Measurements from ENCODE around the gene CPNE5.

CPNE5 gene

GRCh38 chr6:36765594-36766398 lies 73.4 kb downstream of the CPNE5 start:
- Histone ChIP-seq H3K4me2 (ENCODE audit: low read depth, low read length) (peak overlapping the region; percentile 35; the same call in 1 of the 2 replicates), H3K9me3 (replicated peaks; ENCODE audit: insufficient read depth, low read length) (no peaks in the 10 kb centered on the region), H3K4me1 (ENCODE audit: low read length) (peaks cover 9% of the 10 kb centered on the region), H3K9ac (ENCODE audit: low read length) (no peak overlapping the region), H3K4me3 (ENCODE audit: low read length) (no peak overlapping the region), H4K20me1 (ENCODE audit: insufficient read depth, low read length) (no peaks in the 10 kb centered on the region), H2AFZ (ENCODE audit: low read length) (0 out of 2 replicates have a peak overlapping the region, but pooled peaks have one; percentile 0), H3K27me3 (replicated peaks; ENCODE audit: insufficient read depth, low read length) (no peaks in the 10 kb centered on the region), H3K9me2 (replicated peaks; ENCODE audit: insufficient read depth, low read length) (no peaks in the 10 kb centered on the region), H3F3A (ENCODE audit: insufficient read depth, low read length) (no peaks in the 10 kb centered on the region), H3K27ac (ENCODE audit: low read length) (no peak overlapping the region), H3K36me3 (replicated peaks; ENCODE audit: insufficient read depth, low read length) (no peaks in the 10 kb centered on the region), H3K79me2 (ENCODE audit: low read length) (no peaks in the 10 kb centered on the region)
- peak; percentile 70 for DNase-seq
- TF ChIP-seq CTCF (IDR thresholded peaks at IDR 0.05; ENCODE audit: low read length) (peak; percentile 84), EZH2phosphoT487 (IDR thresholded peaks at IDR 0.05; ENCODE audit: low read length) (no peak)

GRCh38 chr6:36765190-36765589 lies 74.1 kb downstream of the CPNE5 start:
- no peak overlapping the region for H3K4me2 ChIP-seq (ENCODE audit: low read depth, low read length)
- no peaks in the 10 kb centered on the region for H3K9me2 ChIP-seq (replicated peaks; ENCODE audit: insufficient read depth, low read length)
- no peaks in the 10 kb centered on the region for H3K9me3 ChIP-seq (replicated peaks; ENCODE audit: insufficient read depth, low read length)
- H3F3A ChIP-seq (ENCODE audit: insufficient read depth, low read length) = no peaks in the 10 kb centered on the region
- no peaks in the 10 kb centered on the region for H3K36me3 ChIP-seq (replicated peaks; ENCODE audit: insufficient read depth, low read length)
- DNase-seq = no peak
- H3K9ac ChIP-seq (ENCODE audit: low read length) = no peak overlapping the region
- H3K27me3 ChIP-seq (replicated peaks; ENCODE audit: insufficient read depth, low read length) = no peaks in the 10 kb centered on the region
- H3K79me2 ChIP-seq (ENCODE audit: low read length) = no peaks in the 10 kb centered on the region
- H4K20me1 ChIP-seq (ENCODE audit: insufficient read depth, low read length) = no peaks in the 10 kb centered on the region
- no peak overlapping the region for H2AFZ ChIP-seq (ENCODE audit: low read length)
- H3K4me3 ChIP-seq (ENCODE audit: low read length) = no peak overlapping the region
- TF ChIP-seq CTCF (IDR thresholded peaks at IDR 0.05; ENCODE audit: low read length) (no peak), EZH2phosphoT487 (IDR thresholded peaks at IDR 0.05; ENCODE audit: low read length) (no peak), EZH2 (optimal IDR thresholded peaks at IDR 0.05; ENCODE audit: low read depth, low read length) (no peak)
- no peak overlapping the region for H3K27ac ChIP-seq (ENCODE audit: low read length)
- H3K4me1 ChIP-seq (ENCODE audit: low read length) = peaks cover 9% of the 10 kb centered on the region

- Histone ChIP-seq H3K36me3 (replicated peaks; ENCODE audit: insufficient read depth, low read length) (no peaks in the 10 kb centered on the region), H3K27ac (ENCODE audit: low read length) (no peak overlapping the region), H4K20me1 (ENCODE audit: insufficient read depth, low read length) (no peaks in the 10 kb centered on the region), H3K79me2 (ENCODE audit: low read length) (no peaks in the 10 kb centered on the region), H3K9me2 (replicated peaks; ENCODE audit: insufficient read depth, low read length) (no peaks in the 10 kb centered on the region), H2AFZ (ENCODE audit: low read length) (no peak overlapping the region), H3K27me3 (replicated peaks; ENCODE audit: insufficient read depth, low read length) (no peaks in the 10 kb centered on the region), H3K4me1 (ENCODE audit: low read length) (peaks cover 29% of the 10 kb centered on the region), H3K9ac (ENCODE audit: low read length) (no peak overlapping the region), H3K4me2 (ENCODE audit: low read depth, low read length) (no peak overlapping the region), H3F3A (ENCODE audit: insufficient read depth, low read length) (peaks cover 14% of the 10 kb centered on the region), H3K4me3 (ENCODE audit: low read length) (no peak overlapping the region), H3K9me3 (replicated peaks; ENCODE audit: insufficient read depth, low read length) (no peaks in the 10 kb centered on the region)
- no peak for TF ChIP-seq EZH2 (optimal IDR thresholded peaks at IDR 0.05; ENCODE audit: low read depth, low read length)
- TF ChIP-seq CTCF (IDR thresholded peaks at IDR 0.05; ENCODE audit: low read length) = no peak
- no peak for TF ChIP-seq EZH2phosphoT487 (IDR thresholded peaks at IDR 0.05; ENCODE audit: low read length)
- no peak for DNase-seq
These were observed 77.1 kb downstream of the CPNE5 start for GRCh38 chr6:36762123-36762522.

Data from MM.1S (cell line).